ENCODE data around the gene S100Z.

S100Z gene

DNA sequence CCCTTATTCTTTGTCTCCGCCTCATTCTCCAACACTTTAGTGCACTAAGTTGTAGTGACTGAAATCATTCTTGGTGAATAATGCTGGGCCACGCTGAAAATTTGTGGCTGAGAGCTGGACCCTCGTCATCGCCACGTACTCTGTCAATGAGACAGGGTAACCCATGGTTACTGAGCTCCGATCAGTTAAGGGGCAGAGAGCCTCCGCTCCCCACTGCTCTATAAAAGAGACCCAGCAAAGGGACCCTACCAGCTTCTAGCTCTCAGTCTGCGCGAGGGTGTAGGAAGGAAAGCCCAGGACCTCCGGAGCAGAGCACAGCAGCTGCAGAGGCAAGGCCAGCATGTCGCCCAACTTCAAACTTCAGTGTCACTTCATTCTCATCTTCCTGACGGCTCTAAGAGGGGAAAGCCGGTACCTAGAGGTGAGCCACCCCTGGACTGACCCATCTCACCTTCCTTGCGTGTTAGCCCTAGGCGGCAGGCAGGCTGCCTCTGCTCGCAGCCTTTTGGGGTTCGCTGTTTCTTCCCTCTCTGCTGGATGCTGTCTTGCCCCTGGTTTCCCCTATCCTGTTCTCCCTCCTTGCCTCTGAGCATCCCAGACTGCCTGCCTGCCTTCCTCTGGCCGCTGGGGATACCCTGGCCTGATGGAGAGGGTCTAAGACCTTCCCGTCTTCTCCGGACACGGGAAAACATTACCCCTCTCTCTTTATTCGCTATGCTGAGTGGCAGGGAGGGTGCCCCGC, 103.2 kb downstream of the S100Z start, which contains the start of gene CRHBP:
TSS of gene CRHBP (plus strand) at position 251 of the 742 bp plus-strand sequence. CDS start at position 341, 90 bp downstream.
- no peak for DNase-seq (ENCODE audit: low read depth in 2 of 2)
- peak within 1 kb of the TSS; percentile 25 to 56 for H3K4me3 ChIP-seq (replicated peaks in 1 of 2; ENCODE audit: low read depth in 2 of 2, low read length in 2 of 2)
- TF ChIP-seq, protein P1, sequence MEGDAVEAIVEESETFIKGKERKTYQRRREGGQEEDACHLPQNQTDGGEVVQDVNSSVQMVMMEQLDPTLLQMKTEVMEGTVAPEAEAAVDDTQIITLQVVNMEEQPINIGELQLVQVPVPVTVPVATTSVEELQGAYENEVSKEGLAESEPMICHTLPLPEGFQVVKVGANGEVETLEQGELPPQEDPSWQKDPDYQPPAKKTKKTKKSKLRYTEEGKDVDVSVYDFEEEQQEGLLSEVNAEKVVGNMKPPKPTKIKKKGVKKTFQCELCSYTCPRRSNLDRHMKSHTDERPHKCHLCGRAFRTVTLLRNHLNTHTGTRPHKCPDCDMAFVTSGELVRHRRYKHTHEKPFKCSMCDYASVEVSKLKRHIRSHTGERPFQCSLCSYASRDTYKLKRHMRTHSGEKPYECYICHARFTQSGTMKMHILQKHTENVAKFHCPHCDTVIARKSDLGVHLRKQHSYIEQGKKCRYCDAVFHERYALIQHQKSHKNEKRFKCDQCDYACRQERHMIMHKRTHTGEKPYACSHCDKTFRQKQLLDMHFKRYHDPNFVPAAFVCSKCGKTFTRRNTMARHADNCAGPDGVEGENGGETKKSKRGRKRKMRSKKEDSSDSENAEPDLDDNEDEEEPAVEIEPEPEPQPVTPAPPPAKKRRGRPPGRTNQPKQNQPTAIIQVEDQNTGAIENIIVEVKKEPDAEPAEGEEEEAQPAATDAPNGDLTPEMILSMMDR (IDR thresholded peaks at IDR 0.05; ENCODE audit: low read depth, low read length) = no peak

DNA sequence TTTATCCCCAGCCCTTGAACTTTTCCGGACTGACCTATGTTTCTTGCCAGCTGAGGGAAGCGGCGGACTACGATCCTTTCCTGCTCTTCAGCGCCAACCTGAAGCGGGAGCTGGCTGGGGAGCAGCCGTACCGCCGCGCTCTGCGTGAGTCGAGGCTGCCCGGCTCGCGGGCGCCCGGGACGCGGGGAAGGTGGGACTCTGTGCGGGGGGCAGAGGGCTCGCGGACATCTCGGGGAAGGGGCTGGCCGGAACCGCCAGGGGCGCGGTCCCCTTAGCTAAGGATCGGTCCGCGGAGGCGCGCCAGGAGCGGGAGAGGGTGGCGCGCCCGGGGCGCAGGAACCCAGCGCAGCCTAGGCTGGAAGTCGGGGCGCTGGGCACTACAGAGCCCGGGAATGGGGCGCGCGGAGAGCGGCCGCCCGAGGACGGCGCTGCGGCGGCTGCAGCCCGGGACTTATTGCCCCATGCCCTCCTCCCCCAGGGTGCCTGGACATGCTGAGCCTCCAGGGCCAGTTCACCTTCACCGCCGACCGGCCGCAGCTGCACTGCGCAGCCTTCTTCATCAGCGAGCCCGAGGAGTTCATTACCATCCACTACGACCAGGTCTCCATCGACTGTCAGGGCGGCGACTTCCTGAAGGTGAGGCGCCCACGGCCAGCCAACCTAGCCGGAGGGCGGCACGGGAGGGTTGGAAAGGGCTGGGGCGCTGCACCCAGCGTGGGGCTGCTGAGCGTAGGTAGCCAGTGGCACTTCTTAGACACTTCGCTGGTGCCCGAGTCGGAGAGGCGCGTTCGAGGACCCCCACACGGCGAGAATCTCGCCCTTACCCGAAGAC, 104.0 kb downstream of the S100Z start:
- H3K4me3 ChIP-seq (replicated peaks in 1 of 2; ENCODE audit: low read depth in 2 of 2, low read length in 2 of 2) = peak overlapping the region; percentile 25 to 56
- TF ChIP-seq, protein P1 (IDR thresholded peaks at IDR 0.05; ENCODE audit: low read depth, low read length) = no peak
- peak; percentile 25 to 51 for DNase-seq (ENCODE audit: low read depth in 2 of 2)

DNA sequence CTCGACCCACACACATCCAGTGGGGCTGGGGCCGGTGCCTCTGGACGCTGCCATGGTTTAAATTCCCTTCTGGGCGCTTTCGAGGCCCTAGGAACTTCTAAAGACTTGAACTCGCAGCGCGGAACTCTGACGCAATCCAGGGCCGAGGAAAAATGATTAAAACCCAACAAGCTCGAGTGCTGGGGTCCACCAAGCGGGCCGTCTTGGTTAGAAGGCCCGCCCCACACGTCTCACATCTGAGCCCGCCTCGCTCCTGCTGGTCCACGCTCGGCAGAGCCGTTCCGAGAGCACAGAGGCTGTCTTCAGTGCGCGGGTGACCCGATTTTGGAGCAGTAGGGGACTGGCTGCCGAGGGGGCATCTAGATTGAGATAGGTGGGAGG, 104.6 kb downstream of the S100Z start:
- TF ChIP-seq, protein P1 (IDR thresholded peaks at IDR 0.05; ENCODE audit: low read depth, low read length) = no peak

DNA sequence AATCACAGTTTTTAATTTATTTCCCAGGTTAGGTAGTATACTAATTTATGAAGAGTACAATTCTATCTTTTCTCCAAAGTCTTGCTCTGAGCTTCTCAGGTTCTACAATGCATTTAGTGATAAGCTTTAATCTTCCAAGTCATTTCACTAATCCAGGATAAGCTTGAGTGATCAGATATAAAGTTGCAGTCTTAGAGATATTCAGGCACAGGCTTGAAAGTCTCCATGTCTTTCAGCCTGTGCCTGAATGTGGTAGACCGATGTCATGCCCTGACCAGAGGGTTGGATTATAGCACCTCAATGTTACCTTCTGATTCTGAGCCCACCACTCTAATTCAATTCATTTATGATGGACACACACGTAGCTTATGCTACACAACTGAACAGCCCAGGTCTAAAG, 106.2 kb downstream of the S100Z start:
- no peak overlapping the region for H3K4me3 ChIP-seq (replicated peaks in 1 of 2; ENCODE audit: low read depth in 2 of 2, low read length in 2 of 2)
- TF ChIP-seq, protein P1 (IDR thresholded peaks at IDR 0.05; ENCODE audit: low read depth, low read length) = no peak
- no peak for DNase-seq (ENCODE audit: low read depth in 2 of 2)

More for the DNA sequence above, 104.6 kb downstream of the S100Z start:
- H3K4me3 ChIP-seq (replicated peaks in 1 of 2; ENCODE audit: low read depth in 2 of 2, low read length in 2 of 2) = peak overlapping the region; percentile 25 to 56
- DNase-seq (ENCODE audit: low read depth in 2 of 2) = peak in 1 of 2 donors; percentile 12

DNA sequence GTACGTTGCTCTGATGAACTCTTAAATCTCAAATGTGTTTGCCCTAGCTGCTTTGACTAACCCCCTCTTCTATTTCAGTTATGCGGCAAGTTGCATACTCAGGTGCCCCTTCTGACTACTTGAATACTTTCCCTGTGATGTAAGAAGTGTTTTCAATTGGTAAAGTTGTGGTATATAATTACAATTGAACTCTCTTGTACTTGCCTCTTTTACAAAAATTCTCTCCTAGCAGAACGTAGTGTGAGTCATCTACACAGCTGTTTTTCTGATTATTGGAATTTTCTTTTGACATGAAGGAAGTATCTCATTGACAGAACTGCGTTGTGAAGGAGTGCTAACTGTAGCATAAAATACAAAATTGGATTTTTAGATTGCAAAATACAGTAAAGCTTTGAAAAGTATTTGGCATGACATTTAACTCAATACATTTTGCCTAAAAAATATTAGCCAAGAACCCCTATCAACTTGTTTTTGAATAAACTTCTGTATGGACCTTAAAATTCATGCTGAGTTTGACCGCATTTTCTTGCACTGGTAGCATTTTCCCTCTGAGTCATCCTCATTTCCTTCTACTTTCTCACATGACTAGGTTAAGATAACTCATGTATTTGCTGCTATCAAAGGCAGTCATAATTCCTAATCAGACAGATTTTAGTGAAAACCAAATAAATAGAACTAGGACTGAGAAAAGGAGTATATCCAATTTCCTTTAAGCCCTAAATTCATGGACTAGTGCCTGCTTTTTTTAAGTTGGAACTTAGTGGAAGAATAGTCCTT, 109.4 kb downstream of the S100Z start:
- no peak overlapping the region for H3K4me3 ChIP-seq (replicated peaks in 1 of 2; ENCODE audit: low read depth in 2 of 2, low read length in 2 of 2)
- DNase-seq (ENCODE audit: low read depth in 2 of 2) = peak; percentile 58 to 77
- TF ChIP-seq, protein P1 (IDR thresholded peaks at IDR 0.05; ENCODE audit: low read depth, low read length) = no peak

DNA sequence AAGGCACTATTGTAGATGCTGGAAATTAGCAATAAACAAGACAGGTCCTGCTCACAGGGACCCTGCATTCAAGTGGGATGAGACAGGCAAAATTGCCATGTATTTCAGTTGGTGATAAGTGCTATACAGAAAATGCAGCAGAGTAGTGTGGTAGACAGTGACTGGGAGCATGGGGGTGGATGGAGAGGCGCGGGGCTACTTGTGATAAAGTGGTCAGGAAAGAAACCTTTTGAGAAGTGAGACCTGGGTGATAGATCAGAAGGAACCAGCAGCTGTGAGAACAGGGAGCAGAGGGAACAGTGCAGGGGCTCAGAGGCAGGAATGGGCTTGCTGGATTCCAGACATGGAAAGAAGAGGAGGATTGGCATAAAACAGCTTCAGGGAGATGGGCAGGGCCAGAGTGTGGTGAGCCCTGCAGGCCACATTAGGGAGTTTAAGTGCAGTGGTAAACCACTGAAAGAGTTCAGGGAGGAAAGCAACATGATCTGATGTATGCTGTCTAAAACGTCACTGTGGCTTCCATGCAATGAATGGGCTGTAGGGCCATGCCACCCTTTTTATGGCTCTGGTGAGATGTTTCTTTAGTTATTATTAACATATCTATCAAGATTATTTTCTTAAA, 110.3 kb downstream of the S100Z start:
- TF ChIP-seq, protein P1 (IDR thresholded peaks at IDR 0.05; ENCODE audit: low read depth, low read length) = no peak
- no peak overlapping the region for H3K4me3 ChIP-seq (replicated peaks in 1 of 2; ENCODE audit: low read depth in 2 of 2, low read length in 2 of 2)
- DNase-seq (ENCODE audit: low read depth in 2 of 2) = peak in 1 of 2 donors; percentile 10

Data from cardiac fibroblast (primary cell).